SK-N-SH treated with all-trans-retinoic acid at 6 μM for 48 hours (cell line): ENCODE measurements around the gene MLPH.

Source experiments
- ATAC-seq: fragments of 200-7000 bp; cut with Tn5 transposase; 3 replicates; pipeline ENCODE4 v1.9.1; 2020; ENCODE audit warnings: mild to moderate bottlenecking, moderate library complexity
- ARNTL ChIP-seq: fragments of 450-650 bp; formaldehyde crosslinking; IDR thresholded peaks from 2 replicates; pipeline ENCODE4 v1.5.0; 2020; ENCODE audit warnings: low read depth, mild to moderate bottlenecking, moderate library complexity, borderline replicate concordance
- CSDC2 ChIP-seq: fragments of 250-450 bp; sonication (Bioruptor Pico); IDR thresholded peaks from 2 replicates; pipeline ENCODE4 v1.5.0; 2020; ENCODE audit warnings: mild to moderate bottlenecking, moderate library complexity
- ESRRG ChIP-seq: fragments of 250-450 bp; sonication (Bioruptor Pico); IDR thresholded peaks from 2 replicates; pipeline ENCODE4 v1.6.1; 2021; ENCODE audit warnings: mild to moderate bottlenecking
- GLIS3 ChIP-seq: fragments of 250-450 bp; sonication (Bioruptor Pico); IDR thresholded peaks from 2 replicates; pipeline ENCODE4 v1.5.0; 2020; ENCODE audit warnings: mild to moderate bottlenecking, moderate library complexity
- ISL1 ChIP-seq: fragments of 250-450 bp; sonication (Bioruptor Pico); IDR thresholded peaks from 2 replicates; pipeline ENCODE4 v2.1.2; 2022; ENCODE audit warnings: mild to moderate bottlenecking, moderate library complexity
- RARB ChIP-seq: fragments of 250-450 bp; sonication (Bioruptor Pico); IDR thresholded peaks from 2 replicates; pipeline ENCODE4 v1.8.0; 2021; ENCODE audit warnings: mild to moderate bottlenecking, moderate library complexity
- SNAI2 ChIP-seq: fragments of 250-450 bp; sonication (Bioruptor Pico); IDR thresholded peaks from 2 replicates; pipeline ENCODE4 v1.5.0; 2020; ENCODE audit warnings: mild to moderate bottlenecking, moderate library complexity
- TCF4 ChIP-seq: fragments of 250-450 bp; sonication (Bioruptor Pico); IDR thresholded peaks from 2 replicates; pipeline ENCODE4 v1.8.0; 2021; ENCODE audit warnings: mild to moderate bottlenecking, moderate library complexity, borderline replicate concordance
- ZFP3 ChIP-seq: fragments of 250-450 bp; sonication (Bioruptor Pico); IDR thresholded peaks from 2 replicates; pipeline ENCODE4 v1.5.0; 2020; ENCODE audit warnings: mild to moderate bottlenecking, moderate library complexity
- ZFP30 ChIP-seq: fragments of 450-650 bp; formaldehyde crosslinking; IDR thresholded peaks from 2 replicates; pipeline ENCODE4 v1.5.0; 2022; ENCODE audit warnings: mild to moderate bottlenecking, moderate library complexity
- ZNF565 ChIP-seq: fragments of 450-650 bp; formaldehyde crosslinking; conservative IDR thresholded peaks from 2 replicates; pipeline ENCODE4 v1.5.0; 2020; ENCODE audit warnings: low read depth, mild to moderate bottlenecking, moderate library complexity
- ZNF70 ChIP-seq: fragments of 450-650 bp; formaldehyde crosslinking; IDR thresholded peaks from 2 replicates; pipeline ENCODE4 v1.5.0; 2020; ENCODE audit warnings: mild to moderate bottlenecking, moderate library complexity
- ZNF8 ChIP-seq: fragments of 450-650 bp; formaldehyde crosslinking; IDR thresholded peaks from 2 replicates; pipeline ENCODE4 v1.5.0; 2020; ENCODE audit warnings: mild to moderate bottlenecking, moderate library complexity
- TF ChIP-seq, protein P1 (sequence below): fragments of 250-450 bp; sonication (Bioruptor Pico); IDR thresholded peaks from 2 replicates; pipeline ENCODE4 v1.8.0; 2021; ENCODE audit warnings: low read depth, mild to moderate bottlenecking, moderate library complexity, borderline replicate concordance
- TF ChIP-seq, protein P2 (sequence below): fragments of 250-450 bp; sonication (Bioruptor Pico); IDR thresholded peaks from 2 replicates; pipeline ENCODE4 v1.5.1; 2020; ENCODE audit warnings: low read depth, mild to moderate bottlenecking, moderate library complexity
- TF ChIP-seq, protein P3 (sequence below): fragments of 250-450 bp; sonication (Bioruptor Pico); IDR thresholded peaks from 2 replicates; pipeline ENCODE4 v1.5.0; 2020; ENCODE audit warnings: mild to moderate bottlenecking, moderate library complexity
- TF ChIP-seq, protein P4 (sequence below): fragments of 250-450 bp; sonication (Bioruptor Pico); IDR thresholded peaks from 2 replicates; pipeline ENCODE4 v1.5.1; 2021; ENCODE audit warnings: mild to moderate bottlenecking, moderate library complexity
- TF ChIP-seq, protein P5 (sequence below): fragments of 250-450 bp; sonication (Bioruptor Pico); IDR thresholded peaks from 2 replicates; pipeline ENCODE4 v1.8.0; 2020; ENCODE audit warnings: mild to moderate bottlenecking, moderate library complexity, borderline replicate concordance

Gene MLPH

DNA sequence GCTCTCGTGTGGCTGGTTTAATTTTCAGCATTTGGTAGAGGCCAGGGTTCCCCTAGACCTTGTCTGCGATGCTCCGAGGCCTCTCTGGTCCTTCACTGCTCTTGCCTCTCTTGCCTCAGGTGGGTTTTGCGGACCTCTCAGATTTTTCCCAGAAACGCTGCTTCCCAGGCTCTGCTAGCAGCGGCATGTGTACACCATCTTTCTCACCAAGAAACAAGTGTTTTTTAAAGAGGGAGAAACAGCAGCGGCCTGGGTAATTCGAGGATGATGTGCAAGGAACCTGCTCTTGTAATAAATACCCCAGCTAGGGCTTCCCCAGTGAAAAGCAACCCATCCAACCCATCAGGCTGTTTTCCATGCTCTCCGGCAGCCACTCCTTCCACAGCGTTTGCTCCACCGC lies 39.6 kb upstream of the MLPH start (continued):
- no peak for TF ChIP-seq ZFP3 (CRISPR knock-in tag)
- TF ChIP-seq, protein P1, sequence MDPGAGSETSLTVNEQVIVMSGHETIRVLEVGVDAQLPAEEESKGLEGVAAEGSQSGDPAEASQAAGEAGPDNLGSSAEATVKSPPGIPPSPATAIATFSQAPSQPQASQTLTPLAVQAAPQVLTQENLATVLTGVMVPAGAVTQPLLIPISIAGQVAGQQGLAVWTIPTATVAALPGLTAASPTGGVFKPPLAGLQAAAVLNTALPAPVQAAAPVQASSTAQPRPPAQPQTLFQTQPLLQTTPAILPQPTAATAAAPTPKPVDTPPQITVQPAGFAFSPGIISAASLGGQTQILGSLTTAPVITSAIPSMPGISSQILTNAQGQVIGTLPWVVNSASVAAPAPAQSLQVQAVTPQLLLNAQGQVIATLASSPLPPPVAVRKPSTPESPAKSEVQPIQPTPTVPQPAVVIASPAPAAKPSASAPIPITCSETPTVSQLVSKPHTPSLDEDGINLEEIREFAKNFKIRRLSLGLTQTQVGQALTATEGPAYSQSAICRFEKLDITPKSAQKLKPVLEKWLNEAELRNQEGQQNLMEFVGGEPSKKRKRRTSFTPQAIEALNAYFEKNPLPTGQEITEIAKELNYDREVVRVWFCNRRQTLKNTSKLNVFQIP = no peak

DNA sequence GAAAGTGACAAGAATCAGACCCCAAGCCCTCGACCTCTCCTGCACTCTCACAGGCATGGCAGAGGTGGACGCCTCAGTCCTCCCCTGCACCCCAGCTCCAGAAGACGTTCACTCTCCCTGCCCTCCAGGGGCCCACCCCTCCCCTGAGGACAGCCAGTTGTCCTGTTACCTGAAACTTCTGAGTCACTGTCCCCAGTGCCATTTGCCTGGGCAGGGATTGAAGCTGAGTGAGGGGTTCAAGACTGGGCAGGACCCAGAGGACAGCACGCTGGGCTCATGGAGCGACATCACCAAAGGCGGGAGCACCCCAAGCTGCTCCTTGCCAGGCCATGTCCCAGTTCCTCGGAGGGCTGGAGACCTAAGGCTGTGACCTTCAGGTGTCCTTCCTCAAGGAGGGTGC lies 38.9 kb upstream of the MLPH start:
- no peak for TF ChIP-seq ZNF565 (CRISPR knock-in tag)
- no peak for ATAC-seq

DNA sequence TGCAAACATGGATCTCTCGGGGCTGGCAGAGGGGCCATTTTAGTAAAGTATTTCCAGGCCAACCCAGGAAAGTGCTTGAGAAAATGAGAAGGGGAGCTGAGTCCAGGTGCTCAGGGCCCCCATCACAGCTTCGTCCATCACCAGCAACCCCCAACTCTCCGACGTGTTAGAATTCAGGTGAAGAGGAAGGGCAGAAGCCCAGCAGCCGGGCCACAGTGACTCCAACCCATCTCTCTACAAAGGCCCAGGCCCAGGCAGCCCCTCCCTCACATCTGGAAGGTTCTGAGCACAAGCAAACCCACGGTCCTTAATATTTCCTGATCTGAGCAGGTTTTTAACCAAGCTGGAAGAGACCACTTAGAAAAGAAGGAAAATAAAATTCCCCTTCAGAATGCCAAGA lies 38.4 kb upstream of the MLPH start:
- no peak for TF ChIP-seq CSDC2 (CRISPR knock-in tag)
- TF ChIP-seq ZFP30 (CRISPR knock-in tag) = no peak
- TF ChIP-seq GLIS3 (CRISPR knock-in tag) = no peak
- TF ChIP-seq ARNTL = no peak
- no peak for TF ChIP-seq TCF4 (CRISPR knock-in tag)
- TF ChIP-seq, protein P2, sequence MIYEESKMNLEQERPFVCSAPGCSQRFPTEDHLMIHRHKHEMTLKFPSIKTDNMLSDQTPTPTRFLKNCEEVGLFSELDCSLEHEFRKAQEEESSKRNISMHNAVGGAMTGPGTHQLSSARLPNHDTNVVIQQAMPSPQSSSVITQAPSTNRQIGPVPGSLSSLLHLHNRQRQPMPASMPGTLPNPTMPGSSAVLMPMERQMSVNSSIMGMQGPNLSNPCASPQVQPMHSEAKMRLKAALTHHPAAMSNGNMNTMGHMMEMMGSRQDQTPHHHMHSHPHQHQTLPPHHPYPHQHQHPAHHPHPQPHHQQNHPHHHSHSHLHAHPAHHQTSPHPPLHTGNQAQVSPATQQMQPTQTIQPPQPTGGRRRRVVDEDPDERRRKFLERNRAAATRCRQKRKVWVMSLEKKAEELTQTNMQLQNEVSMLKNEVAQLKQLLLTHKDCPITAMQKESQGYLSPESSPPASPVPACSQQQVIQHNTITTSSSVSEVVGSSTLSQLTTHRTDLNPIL (CRISPR knock-in tag) = no peak

DNA sequence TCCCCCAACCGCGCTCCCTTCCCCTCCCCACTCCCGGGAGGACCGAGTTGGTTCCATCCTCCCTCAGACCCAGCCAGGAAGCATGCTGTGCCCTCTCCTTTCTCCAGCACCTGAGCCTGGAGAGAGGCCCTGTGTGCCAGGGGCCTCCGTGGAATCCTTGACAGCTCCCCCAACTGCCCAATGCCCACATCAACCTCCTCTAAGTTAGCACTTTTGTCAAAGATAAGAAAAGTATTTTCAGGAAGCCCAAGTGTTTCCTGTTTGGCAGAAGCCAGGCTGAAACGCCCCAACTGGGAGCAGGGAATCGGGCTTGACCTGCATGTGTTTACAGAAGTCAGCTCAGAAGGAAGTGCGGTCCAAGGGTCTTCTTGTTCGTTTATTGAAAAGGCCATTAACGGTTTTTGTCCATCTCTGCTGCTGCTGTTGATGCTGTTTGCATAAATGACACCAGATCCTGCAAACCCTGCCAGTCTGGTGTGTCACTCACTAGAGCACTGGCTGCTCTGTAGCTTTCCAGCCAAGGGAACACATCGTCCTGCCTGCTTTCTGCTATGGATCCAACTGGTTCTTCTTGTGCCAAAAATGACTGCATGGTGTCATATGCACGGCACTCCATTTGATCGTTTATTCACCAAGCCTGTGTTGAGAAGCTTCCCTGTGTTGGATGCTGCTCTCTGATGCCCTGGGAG lies 37.7 kb upstream of the MLPH start:
- TF ChIP-seq GLIS3 (CRISPR knock-in tag) (no peak), ESRRG (CRISPR knock-in tag) (no peak), RARB (no peak), ZNF565 (CRISPR knock-in tag) (no peak), SNAI2 (CRISPR knock-in tag) (no peak), ZNF70 (CRISPR knock-in tag) (no peak), ZFP30 (CRISPR knock-in tag) (no peak), ZNF8 (CRISPR knock-in tag) (no peak), TCF4 (CRISPR knock-in tag) (no peak), ISL1 (CRISPR knock-in tag) (no peak), CSDC2 (CRISPR knock-in tag) (no peak), ZFP3 (CRISPR knock-in tag) (no peak)
- TF ChIP-seq, protein P3, sequence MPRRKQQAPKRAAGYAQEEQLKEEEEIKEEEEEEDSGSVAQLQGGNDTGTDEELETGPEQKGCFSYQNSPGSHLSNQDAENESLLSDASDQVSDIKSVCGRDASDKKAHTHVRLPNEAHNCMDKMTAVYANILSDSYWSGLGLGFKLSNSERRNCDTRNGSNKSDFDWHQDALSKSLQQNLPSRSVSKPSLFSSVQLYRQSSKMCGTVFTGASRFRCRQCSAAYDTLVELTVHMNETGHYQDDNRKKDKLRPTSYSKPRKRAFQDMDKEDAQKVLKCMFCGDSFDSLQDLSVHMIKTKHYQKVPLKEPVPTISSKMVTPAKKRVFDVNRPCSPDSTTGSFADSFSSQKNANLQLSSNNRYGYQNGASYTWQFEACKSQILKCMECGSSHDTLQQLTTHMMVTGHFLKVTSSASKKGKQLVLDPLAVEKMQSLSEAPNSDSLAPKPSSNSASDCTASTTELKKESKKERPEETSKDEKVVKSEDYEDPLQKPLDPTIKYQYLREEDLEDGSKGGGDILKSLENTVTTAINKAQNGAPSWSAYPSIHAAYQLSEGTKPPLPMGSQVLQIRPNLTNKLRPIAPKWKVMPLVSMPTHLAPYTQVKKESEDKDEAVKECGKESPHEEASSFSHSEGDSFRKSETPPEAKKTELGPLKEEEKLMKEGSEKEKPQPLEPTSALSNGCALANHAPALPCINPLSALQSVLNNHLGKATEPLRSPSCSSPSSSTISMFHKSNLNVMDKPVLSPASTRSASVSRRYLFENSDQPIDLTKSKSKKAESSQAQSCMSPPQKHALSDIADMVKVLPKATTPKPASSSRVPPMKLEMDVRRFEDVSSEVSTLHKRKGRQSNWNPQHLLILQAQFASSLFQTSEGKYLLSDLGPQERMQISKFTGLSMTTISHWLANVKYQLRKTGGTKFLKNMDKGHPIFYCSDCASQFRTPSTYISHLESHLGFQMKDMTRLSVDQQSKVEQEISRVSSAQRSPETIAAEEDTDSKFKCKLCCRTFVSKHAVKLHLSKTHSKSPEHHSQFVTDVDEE (CRISPR knock-in tag) = no peak
- TF ChIP-seq, protein P4, sequence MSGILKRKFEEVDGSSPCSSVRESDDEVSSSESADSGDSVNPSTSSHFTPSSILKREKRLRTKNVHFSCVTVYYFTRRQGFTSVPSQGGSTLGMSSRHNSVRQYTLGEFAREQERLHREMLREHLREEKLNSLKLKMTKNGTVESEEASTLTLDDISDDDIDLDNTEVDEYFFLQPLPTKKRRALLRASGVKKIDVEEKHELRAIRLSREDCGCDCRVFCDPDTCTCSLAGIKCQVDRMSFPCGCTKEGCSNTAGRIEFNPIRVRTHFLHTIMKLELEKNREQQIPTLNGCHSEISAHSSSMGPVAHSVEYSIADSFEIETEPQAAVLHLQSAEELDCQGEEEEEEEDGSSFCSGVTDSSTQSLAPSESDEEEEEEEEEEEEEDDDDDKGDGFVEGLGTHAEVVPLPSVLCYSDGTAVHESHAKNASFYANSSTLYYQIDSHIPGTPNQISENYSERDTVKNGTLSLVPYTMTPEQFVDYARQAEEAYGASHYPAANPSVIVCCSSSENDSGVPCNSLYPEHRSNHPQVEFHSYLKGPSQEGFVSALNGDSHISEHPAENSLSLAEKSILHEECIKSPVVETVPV (CRISPR knock-in tag) = no peak
- TF ChIP-seq, protein P1 = no peak
- TF ChIP-seq, protein P2 (CRISPR knock-in tag) = no peak
- TF ChIP-seq, protein P5, sequence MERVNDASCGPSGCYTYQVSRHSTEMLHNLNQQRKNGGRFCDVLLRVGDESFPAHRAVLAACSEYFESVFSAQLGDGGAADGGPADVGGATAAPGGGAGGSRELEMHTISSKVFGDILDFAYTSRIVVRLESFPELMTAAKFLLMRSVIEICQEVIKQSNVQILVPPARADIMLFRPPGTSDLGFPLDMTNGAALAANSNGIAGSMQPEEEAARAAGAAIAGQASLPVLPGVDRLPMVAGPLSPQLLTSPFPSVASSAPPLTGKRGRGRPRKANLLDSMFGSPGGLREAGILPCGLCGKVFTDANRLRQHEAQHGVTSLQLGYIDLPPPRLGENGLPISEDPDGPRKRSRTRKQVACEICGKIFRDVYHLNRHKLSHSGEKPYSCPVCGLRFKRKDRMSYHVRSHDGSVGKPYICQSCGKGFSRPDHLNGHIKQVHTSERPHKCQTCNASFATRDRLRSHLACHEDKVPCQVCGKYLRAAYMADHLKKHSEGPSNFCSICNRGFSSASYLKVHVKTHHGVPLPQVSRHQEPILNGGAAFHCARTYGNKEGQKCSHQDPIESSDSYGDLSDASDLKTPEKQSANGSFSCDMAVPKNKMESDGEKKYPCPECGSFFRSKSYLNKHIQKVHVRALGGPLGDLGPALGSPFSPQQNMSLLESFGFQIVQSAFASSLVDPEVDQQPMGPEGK (CRISPR knock-in tag) = no peak
- no peak for ATAC-seq

More for the DNA sequence above, 38.4 kb upstream of the MLPH start:
- no peak for ATAC-seq
